GM18505 (cell line): ENCODE results near the gene POLR2E.
"Not testable (repeated sequence)": the region's sequence is repeated elsewhere in the genome, so short reads cannot be mapped to it uniquely, and the experiment has no call there.

Source experiments
- ATAC-seq: cut with Tn5 transposase; IDR thresholded peaks from one replicate; pipeline ENCODE4 v1.9.1; 2021; ENCODE audit not compliant: unreplicated experiment
- POLR2A ChIP-seq: IDR thresholded peaks from 4 replicates; pipeline ENCODE4 v1.6.1; 2011; ENCODE audit warnings: borderline replicate concordance; ENCODE audit not compliant: insufficient read depth, insufficient read length; ENCODE audit errors: extremely low read depth

The POLR2E gene

GRCh38 chr19:1122021-1122971, 27.1 kb upstream of the POLR2E start:
- ATAC-seq = no peak
- no peak for TF ChIP-seq POLR2A

DNA sequence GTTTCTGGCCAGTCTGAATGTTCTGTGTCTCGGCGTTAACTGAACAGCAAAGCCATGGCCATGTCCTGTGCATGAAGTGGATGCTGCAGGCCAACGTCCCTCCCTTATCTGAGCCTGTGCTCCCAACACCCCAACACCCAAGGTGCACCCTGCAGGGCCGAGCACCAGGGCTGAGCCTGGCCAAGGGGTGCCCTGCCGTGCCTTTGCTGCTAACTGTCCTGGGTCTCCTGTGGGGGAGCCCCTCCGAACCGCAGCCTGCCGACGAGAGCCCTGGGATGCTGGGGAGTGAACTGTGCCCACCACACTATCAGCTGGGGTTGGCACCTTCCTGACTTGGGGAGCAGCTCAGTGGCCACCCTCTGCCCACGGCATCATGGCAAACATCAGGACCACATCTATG, 26.2 kb upstream of the POLR2E start:
- ATAC-seq = no peak
- TF ChIP-seq POLR2A = no peak

DNA sequence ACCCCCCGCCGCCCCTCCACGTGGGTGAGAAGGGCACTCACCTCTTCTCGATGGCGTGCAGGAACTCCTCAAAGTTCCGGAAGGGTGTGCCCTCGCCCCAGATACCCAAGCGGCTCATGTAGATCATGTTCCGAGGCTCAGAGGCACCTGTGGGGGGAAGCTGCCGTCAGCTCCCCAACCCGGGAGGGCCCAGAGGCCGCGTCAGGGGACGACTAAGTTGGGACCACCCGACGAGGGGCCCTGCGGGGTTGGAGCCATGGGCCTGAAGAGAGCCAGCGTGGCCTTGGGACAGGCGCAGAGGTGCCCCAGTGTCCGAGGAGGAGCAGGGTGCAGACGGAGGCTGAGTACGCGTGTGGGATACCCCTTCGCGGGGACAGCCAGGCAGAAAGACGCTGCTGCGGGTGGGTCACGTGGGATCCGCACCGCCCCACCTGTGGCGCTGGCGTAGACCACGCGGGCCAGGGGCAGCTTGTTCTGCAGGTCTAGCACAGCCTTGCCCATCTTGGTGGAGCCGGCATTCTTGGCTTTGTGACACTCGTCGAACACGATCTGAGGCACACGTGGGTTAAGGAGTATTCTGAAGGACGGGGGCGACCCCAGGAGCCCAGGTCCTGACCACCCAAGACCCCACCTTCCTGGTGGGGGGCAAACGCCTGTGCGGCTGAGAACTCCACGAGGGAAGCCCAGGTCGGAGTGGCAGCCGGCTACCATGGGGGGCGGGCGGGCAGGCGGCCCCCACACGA, 24.5 kb upstream of the POLR2E start:
- TF ChIP-seq POLR2A = no peak
- no peak for ATAC-seq

GRCh38 chr19:1118999-1119398, 23.8 kb upstream of the POLR2E start:
- TF ChIP-seq POLR2A = no peak
- ATAC-seq = no peak

GRCh38 chr19:1117654-1118053, 22.5 kb upstream of the POLR2E start:
- ATAC-seq = no peak
- TF ChIP-seq POLR2A = no peak

DNA sequence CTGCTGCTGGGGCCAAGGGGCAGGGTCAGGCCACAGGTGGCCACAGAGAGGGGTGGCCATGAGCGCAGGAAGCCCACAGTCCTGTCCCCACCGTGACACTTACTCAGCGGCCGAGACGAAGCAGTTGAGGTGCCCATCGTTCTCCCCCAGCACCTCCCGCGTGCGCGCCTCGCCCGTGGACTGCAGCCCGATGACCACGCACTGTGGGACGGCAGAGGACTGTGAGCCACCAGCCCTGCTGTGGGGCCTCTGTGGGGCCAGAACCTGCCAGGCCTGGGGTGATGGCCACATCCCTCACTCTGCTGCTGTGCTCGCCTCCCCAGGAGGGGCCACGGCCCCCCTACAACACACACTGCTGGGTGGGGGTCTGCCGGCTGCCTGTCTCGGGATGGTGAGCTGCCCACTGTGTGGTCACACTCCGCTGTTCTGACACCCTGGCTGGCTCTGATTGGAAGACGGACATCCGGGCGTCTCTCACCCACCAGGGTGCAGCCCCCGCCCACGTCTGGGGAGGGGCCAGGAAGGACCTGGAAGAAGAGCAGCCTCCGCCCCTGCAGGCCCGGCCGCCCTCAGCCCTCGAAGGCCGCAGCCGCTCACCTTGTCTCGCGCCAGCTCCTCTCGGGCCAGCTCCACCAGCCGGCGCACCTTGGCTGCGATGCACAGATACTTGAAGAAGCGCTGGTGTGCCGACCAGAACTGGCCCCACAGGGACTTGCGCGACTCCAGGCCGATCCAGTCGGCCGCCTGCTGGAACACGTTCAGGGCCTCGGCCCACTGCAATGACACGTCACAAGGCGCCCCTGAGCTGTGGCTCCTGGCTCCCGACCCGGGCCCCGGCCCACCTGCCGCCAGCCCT, 21.8 kb upstream of the POLR2E start:
- ATAC-seq = no peak
- no peak for TF ChIP-seq POLR2A

GRCh38 chr19:1115646-1116420, 20.7 kb upstream of the POLR2E start:
- no peak for TF ChIP-seq POLR2A
- no peak for ATAC-seq

DNA sequence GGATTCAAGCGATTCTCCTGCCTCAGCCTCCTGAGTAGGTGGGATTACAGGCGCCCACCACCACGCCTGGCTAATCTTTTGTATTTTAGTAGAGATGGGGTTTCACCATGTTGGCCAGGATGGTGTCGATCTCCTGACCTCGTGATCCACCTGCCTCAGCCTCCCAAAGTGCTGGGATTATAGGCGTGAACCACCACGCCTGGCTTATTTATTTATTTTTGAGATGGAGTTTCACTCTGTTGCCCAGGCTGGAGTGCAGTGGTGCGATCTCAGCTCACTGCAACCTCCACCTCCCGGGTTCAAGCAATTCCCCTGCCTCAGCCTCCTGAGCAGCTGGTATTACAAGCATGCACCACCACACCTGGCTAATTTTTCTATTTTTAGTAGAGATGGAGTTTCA, 19.6 kb upstream of the POLR2E start:
- not testable (repeated sequence) for ATAC-seq

DNA sequence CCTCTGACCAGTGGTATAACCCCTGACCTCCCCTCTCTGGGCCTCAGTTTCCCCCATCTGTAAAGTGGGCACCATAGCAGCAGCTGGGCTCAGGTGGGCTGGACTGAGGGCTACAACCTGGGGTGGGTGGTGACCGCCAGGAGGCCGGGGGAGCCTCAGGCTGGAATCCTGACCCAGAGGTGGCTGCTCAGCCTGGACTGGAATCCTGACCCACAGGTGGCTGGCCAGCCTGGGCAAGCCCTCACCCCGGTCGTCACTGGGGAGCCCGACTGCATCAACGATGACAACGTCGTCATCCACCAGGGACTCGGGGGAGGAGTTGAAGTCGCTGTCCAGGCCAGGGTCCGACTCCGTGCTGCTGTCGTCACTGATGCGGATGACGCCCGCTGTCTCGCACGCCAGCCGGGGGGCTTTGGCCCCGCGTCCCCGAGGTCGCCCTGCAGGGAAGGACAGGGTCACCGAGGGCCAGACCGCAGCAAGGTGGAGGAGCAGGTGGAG, 18.9 kb upstream of the POLR2E start:
- no peak for ATAC-seq
- TF ChIP-seq POLR2A = no peak

DNA sequence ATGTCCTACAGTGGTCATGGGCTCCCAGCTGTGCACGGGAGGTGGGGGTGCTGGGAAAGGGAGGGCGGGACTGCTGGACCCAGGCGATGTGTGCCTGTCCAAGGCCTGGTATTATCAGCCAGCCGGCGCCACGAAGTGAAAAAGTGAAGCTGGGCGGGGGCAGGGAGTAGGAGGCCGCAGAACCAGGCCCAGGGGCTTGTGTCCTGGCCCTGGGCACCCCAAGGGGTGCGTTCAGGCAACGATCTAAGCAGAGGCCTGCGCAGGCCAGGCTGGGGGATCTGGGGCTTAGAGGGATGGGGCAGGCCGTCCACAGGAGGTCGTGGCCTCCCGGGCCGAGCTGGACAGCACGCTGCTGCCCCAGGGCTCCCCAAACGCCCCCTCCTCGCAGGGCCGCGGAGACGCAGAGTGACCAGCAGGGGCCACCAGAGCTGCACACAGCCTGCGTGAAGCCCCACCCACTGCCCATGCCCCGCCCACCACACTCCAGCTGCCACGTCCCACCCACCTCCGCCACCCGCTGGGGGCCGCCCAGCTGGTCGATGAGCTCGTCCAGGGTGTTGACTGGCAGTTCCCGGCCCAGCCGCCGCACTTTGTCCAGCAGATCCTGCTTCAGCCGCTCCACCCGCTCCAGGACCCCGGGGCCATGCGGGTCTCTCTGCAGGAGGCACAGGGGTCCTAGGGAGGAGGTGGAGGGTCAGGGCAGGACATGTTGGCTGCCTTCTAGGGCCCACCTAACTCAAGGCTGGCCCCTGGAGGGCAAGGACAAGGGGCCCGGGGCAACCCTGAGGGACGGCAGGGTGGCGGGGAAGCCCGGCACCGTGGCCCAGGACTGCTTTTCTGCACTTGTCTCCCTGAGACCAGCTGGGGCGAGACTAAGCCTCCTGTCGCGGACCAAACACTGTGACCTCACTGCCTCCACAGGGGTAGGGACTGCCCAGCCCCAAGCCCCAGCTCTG, 18.1 kb upstream of the POLR2E start:
- no peak for TF ChIP-seq POLR2A
- ATAC-seq = peak; percentile 46

DNA sequence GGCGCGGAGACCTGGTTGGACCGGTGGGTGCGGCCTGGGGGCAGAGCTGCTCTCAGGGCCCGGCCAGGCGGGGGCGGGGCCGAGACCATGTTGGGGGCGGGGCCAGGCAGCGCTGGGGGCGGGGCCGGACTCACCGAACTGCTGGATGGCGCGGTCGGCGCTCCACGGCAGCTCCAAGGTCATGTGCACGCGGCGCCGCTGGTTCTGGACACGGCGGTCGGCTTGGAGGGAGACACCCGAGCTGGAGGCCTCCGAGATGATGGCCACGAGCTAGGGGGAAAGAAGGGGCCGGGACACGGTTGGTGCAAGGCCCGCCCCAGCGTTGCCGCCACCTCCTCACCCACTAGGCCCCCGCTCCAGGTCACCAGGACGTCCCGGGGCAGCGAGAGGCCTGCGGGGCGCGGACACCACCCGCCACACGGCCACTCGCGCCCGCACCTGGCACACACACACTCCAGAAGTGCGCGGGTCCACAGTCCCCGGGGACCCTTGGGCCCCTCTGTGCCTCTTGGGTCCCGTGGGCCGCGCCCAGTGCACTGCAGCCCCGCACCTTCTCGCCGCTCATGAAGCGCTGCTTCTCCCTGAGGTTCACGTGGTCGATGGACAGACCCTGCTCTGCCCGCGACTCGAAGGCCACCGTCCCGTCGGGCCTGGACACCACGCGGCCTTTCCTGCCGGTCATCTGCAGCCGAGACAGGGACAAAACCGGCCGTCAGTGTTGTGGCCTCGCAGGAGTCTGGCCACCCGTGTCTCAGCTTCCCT, 17.3 kb upstream of the POLR2E start:
- ATAC-seq = no peak

More for the DNA sequence above, 17.3 kb upstream of the POLR2E start:
- TF ChIP-seq POLR2A = no peak
